GM12801 (cell line): Measurements from ENCODE around the gene CAPN7.

ENCODE experiments used
- TF ChIP-seq, protein P1 (sequence below): IDR thresholded peaks from one replicate; pipeline ENCODE4 v1.5.1; 2011; ENCODE audit warnings: control low read depth; ENCODE audit not compliant: insufficient read length; ENCODE audit errors: extremely low read depth

Gene CAPN7

DNA sequence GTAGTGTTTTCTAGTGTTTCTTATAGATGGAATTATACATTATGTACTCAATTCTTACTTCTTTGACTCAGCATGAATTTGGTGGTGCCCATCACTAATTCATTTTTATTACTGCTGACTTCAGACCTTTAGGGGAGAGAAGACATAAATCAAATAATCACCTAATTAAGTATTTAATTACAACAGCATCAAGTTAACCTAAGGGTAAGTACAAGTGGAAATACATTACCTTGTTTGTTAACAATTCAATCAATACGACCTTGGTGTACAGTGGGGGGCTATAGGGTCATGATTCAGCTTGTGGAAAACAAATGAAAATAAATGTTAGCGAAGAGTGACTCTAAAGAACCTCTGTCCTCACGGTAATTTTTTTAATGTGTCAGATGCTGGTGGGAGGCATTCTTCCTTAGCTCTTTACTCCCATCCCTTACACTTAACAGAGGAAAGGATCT is 538 bp upstream of the CAPN7 start:
- TF ChIP-seq, protein P1, sequence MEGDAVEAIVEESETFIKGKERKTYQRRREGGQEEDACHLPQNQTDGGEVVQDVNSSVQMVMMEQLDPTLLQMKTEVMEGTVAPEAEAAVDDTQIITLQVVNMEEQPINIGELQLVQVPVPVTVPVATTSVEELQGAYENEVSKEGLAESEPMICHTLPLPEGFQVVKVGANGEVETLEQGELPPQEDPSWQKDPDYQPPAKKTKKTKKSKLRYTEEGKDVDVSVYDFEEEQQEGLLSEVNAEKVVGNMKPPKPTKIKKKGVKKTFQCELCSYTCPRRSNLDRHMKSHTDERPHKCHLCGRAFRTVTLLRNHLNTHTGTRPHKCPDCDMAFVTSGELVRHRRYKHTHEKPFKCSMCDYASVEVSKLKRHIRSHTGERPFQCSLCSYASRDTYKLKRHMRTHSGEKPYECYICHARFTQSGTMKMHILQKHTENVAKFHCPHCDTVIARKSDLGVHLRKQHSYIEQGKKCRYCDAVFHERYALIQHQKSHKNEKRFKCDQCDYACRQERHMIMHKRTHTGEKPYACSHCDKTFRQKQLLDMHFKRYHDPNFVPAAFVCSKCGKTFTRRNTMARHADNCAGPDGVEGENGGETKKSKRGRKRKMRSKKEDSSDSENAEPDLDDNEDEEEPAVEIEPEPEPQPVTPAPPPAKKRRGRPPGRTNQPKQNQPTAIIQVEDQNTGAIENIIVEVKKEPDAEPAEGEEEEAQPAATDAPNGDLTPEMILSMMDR: no peak

DNA sequence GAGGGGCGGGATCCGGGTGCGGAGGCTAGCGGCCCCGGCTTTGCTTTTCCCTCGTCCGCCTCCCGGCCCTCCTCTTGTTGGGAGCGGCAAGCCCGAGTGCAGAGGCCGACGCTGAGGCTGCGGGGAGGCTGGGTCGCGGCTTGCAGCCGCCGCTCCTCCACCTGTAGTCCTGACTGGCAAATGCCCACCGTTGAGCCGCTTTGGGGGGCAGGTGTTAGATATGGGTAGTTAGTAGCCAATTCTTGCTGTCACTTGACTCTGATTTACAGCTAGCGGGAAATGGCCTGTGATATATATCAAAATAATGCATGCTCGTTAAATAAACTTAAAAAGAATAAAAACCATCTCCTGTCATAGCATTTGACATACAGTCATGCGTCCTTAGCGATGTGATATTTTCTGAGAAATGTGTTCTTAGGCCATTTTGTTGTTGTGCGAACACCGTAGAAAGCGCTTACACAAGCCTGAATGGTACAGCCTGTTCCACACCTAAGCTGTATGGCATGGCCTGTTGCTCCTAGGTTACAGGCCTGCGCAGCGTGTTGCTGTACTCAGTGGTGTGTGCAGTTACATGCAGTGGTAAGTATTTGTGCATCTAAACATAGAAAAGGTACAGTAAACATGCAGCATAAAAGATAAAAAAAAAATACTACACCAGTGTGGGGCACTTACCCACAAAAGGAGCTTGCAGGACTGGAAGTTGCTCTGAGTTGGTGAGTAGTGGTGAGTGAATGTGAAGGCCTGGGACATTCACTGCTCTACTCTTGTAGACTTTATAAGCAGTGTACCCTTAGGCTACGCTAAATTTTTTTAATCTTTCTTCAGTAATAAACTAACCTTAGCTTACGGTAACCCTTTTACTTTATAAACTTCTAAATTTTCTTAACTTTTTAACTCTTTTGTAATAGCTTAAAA is 873 bp downstream of the CAPN7 start:
- TF ChIP-seq, protein P1: no peak

DNA sequence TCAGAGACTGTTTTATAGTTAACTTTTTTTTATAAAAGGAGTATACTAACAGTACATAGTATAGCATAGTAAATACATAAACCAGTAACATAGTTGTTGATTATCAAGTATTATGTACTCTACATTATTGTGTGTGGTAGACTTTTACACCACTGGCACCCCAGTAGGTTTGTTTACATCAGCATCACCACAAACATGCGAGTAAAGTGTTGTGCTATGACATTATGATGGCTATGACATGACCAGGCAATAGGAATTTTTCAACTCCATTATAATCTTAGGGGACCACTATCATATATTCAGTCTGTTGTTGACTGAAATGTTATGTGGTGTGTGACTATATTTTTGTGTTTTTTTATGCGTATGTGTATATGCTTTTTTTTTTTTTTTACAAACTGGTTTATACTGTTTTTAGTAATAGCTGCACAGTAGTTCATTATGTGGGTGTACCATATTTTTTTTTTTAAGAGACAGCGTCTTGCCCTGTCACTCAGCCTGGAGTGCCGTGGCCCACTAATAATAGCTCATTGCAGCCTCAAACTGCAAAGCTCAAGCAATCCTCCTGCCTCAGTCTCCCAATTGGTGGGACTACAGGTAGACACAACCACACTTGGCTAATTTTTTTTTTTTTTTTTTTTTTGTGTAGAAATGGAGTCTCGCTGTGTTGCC is 1.9 kb downstream of the CAPN7 start:
- TF ChIP-seq, protein P1: no peak

DNA sequence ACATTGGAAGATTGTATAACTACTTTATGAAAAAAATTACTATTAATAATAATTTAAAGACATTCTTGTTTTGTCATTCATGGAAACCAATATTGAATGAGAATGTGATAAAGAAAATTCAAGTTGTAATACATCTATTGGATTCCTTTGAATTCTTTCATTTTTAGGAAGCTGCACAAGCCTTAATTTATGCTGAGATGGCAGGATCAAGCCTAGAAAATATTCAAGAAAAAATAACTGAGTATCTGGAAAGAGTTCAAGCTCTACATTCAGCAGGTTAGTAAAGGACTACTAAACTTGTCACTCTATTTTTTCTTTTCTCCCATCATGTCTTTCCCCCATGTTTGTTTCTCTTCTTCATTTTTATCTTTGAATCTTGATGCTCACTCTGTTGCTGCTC is 5.9 kb downstream of the CAPN7 start:
- TF ChIP-seq, protein P1: no peak

DNA sequence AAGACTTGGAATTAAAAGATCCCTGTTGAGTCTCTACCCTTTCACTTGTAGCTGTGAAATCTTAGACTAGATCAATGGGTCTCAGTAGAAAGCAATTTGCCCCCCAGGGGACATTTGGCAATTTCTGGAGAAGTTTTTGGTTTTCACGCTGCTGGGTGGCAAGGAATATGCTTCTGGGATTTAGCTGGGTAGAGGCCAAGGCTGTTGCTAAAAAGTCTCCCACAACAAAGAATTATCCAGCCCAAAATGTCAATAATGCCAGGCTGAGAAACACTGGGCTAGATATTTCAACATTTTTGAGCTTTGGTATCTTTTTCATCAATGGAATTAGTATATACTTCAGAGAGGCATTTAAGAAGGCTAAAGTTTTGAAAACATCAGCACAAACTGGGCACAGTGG is 8.7 kb downstream of the CAPN7 start:
- TF ChIP-seq, protein P1: no peak

DNA sequence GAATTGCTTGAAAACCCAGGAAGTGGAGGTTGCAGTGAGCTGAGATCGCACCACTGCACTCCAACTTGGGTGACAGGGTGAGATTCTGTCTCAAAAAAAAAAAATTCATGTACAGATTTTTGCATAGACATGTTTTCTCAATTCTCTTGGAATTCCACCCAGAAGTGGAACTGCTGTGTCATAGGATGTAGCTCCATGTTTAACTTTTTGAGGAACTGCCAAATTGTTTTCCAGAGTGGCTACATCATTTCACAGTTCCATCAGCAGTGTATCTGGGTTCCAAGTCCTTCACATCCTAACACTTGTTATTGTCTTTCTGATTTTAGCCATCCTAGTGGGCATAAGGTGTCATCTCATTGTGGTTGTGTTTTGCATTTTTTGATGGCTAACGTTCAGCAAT is 9.9 kb downstream of the CAPN7 start:
- TF ChIP-seq, protein P1: no peak

DNA sequence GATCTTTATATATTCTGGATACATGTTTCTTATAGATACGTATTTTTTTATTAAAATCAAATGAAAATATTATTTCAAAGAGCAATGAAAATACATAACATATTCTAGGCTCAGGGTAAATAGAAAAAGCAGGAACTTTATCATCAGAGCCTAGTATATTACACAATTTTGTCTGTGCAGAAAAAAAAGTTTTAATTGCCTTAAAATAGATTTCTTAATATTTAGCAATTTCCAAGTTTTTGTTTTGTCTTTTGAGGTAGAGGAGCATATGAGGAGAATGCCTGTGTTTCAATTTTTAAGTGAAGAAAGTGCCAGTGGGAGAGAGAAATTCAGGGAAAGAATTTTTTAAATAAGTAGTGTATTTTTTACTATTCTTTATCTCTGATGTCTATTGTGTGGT is 10.5 kb downstream of the CAPN7 start:
- TF ChIP-seq, protein P1: no peak
